Measurements from ENCODE around the gene FUT6. TPM values are rescaled to one million over a fixed set of nuclear protein-coding genes. Genes with fewer than 3 reads are reported as not detected.

FUT6 gene
- total RNA-seq, 1 experiment from 2014 or later = not detected

- peak; percentile 72 for DNase-seq (ENCODE audit: low read depth)
Observed at GRCh38 chr19:5827891-5828660, 11.4 kb downstream of the FUT6 start.

GRCh38 chr19:5827342-5827890 lies 12.1 kb downstream of the FUT6 start:
- DNase-seq (ENCODE audit: low read depth) = no peak

- DNase-seq (ENCODE audit: low read depth) = no peak
Observed at GRCh38 chr19:5826531-5827341, 12.8 kb downstream of the FUT6 start.

GRCh38 chr19:5825178-5825577 lies 14.3 kb downstream of the FUT6 start:
- DNase-seq (ENCODE audit: low read depth) = no peak

- DNase-seq (ENCODE audit: low read depth) = no peak
Observed at GRCh38 chr19:5824751-5825150, 14.8 kb downstream of the FUT6 start.

- DNase-seq (ENCODE audit: low read depth) = peak; percentile 51
Observed at GRCh38 chr19:5823579-5824281, 15.8 kb downstream of the FUT6 start.

GRCh38 chr19:5822181-5822844 lies 17.2 kb downstream of the FUT6 start:
- no peak for DNase-seq (ENCODE audit: low read depth)

GRCh38 chr19:5821521-5822180 lies 17.9 kb downstream of the FUT6 start:
- no peak for DNase-seq (ENCODE audit: low read depth)

GRCh38 chr19:5820785-5821184 lies 18.7 kb downstream of the FUT6 start:
- no peak for DNase-seq (ENCODE audit: low read depth)

GRCh38 chr19:5818594-5818993 lies 20.9 kb downstream of the FUT6 start:
- DNase-seq (ENCODE audit: low read depth) = no peak

GRCh38 chr19:5817218-5817617 lies 22.3 kb downstream of the FUT6 start:
- no peak for DNase-seq (ENCODE audit: low read depth)

- DNase-seq (ENCODE audit: low read depth) = no peak
Observed at GRCh38 chr19:5814852-5815246, 24.7 kb downstream of the FUT6 start.

GRCh38 chr19:5814123-5814851 lies 25.2 kb downstream of the FUT6 start:
- no peak for DNase-seq (ENCODE audit: low read depth)

GRCh38 chr19:5811117-5811516 lies 28.4 kb downstream of the FUT6 start:
- DNase-seq (ENCODE audit: low read depth) = no peak

GRCh38 chr19:5809469-5809868 lies 30.0 kb downstream of the FUT6 start:
- DNase-seq (ENCODE audit: low read depth) = no peak

GRCh38 chr19:5809053-5809452 lies 30.4 kb downstream of the FUT6 start:
- no peak for DNase-seq (ENCODE audit: low read depth)

GRCh38 chr19:5808120-5808816 lies 31.2 kb downstream of the FUT6 start:
- DNase-seq (ENCODE audit: low read depth) = no peak

GRCh38 chr19:5806905-5807304 lies 32.6 kb downstream of the FUT6 start:
- DNase-seq (ENCODE audit: low read depth) = no peak

GRCh38 chr19:5806133-5806489 lies 33.4 kb downstream of the FUT6 start:
- no peak for DNase-seq (ENCODE audit: low read depth)

All from HT1080 (cell line).